Measurements from ENCODE around the gene GINS1. TPM values are rescaled to one million over a fixed set of nuclear protein-coding genes. Genes with fewer than 3 reads are reported as not detected.

Gene GINS1
- total and polyA plus RNA-seq, 12 donors: 0.30 to 7.0 (median 1.2) TPM

- WGBS, 4 donors: 1 to 6% (median 3%) methylated on average over 6 to 91 of the region's 91 CpGs
- intact Hi-C loops (cut with DNase I): loop anchor here (10.0 kb wide), 4 partner anchors 96 to 326 kb away; no protein-coding TSS in a partner anchor
- Histone ChIP-seq H3K27ac (peak within 1 kb of the TSS in 4 of 5 donors; percentile 85 to 94 (median 86)), H3K27me3 (no peaks in the 10 kb centered on the region), H3K4me3 (peak within 1 kb of the TSS; percentile 57 to 88 (median 73)), H3K9me3 (replicated peaks in 1 of 3) (no peaks in the 10 kb centered on the region), H3K4me1 (replicated peaks in 1 of 2) (peaks cover 5 to 7% of the 10 kb centered on the region in 2 donors), H3K36me3 (replicated peaks in 1 of 2) (no peaks in the 10 kb centered on the region)
- no peak for TF ChIP-seq CTCF (IDR thresholded peaks at IDR 0.05)
- TF ChIP-seq POLR2A (IDR thresholded peaks at IDR 0.05): peak; percentile 52 to 93
- peak; percentile 95 to 98 (median 97) for DNase-seq
Observed at GRCh38 chr20:25390538-25391528, 16.6 kb upstream of the GINS1 start, which contains the start of gene ABHD12. Gene ABHD12, minus strand, starts transcription at chr20:25390835. Its CDS starts 132 bp downstream, at chr20:25390703.

GRCh38 chr20:25394276-25394675 is 13.2 kb upstream of the GINS1 start:
- no peaks in the 10 kb centered on the region for H3K27me3 ChIP-seq
- H3K27ac ChIP-seq: no peak overlapping the region
- no peak for DNase-seq
- no peak for TF ChIP-seq POLR2A (IDR thresholded peaks at IDR 0.05)
- TF ChIP-seq CTCF (IDR thresholded peaks at IDR 0.05): no peak
- H3K9me3 ChIP-seq (replicated peaks in 1 of 3): no peaks in the 10 kb centered on the region
- no peaks in the 10 kb centered on the region for H3K36me3 ChIP-seq (replicated peaks in 1 of 2)
- intact Hi-C loops (cut with DNase I): loop anchor here (10.0 kb wide), 4 partner anchors 99 to 329 kb away; no protein-coding TSS in a partner anchor
- H3K4me1 ChIP-seq (replicated peaks in 1 of 2): peaks cover 4% of the 10 kb centered on the region in 2 donors
- no peak overlapping the region for H3K4me3 ChIP-seq
- 62 to 74% (median 66%) methylated on average over 4 to 5 of the region's 5 CpGs for WGBS, 4 donors

- Histone ChIP-seq H3K36me3 (replicated peaks in 1 of 2) (no peaks in the 10 kb centered on the region), H3K9me3 (replicated peaks in 1 of 3) (no peaks in the 10 kb centered on the region), H3K27me3 (no peaks in the 10 kb centered on the region), H3K4me1 (replicated peaks in 1 of 2) (no peaks in the 10 kb centered on the region), H3K27ac (no peak overlapping the region), H3K4me3 (no peak overlapping the region)
- WGBS, 4 donors: 86 to 95% (median 91%) methylated on average over 6 of the region's 6 CpGs
- intact Hi-C loops (cut with DNase I): loop anchor here (5.0 to 10.0 kb wide), 6 partner anchors 98 to 403 kb away; partner anchors contain the start of gene APMAP (in 1 of the 2)
- TF ChIP-seq POLR2A (IDR thresholded peaks at IDR 0.05) (no peak), CTCF (IDR thresholded peaks at IDR 0.05) (no peak)
- DNase-seq: no peak
Observed at GRCh38 chr20:25394996-25395395, 12.5 kb upstream of the GINS1 start.

GRCh38 chr20:25397096-25397495 is 10.4 kb upstream of the GINS1 start:
- H3K27ac ChIP-seq: no peak overlapping the region
- no peaks in the 10 kb centered on the region for H3K27me3 ChIP-seq
- H3K4me3 ChIP-seq: no peak overlapping the region
- TF ChIP-seq CTCF (IDR thresholded peaks at IDR 0.05) (no peak), POLR2A (IDR thresholded peaks at IDR 0.05) (no peak)
- H3K4me1 ChIP-seq (replicated peaks in 1 of 2): no peaks in the 10 kb centered on the region
- H3K9me3 ChIP-seq (replicated peaks in 1 of 3): no peaks in the 10 kb centered on the region
- no peaks in the 10 kb centered on the region for H3K36me3 ChIP-seq (replicated peaks in 1 of 2)
- WGBS, 4 donors: 74 to 89% (median 80%) methylated on average over 6 of the region's 6 CpGs
- no peak for DNase-seq
- intact Hi-C loops (cut with DNase I): loop anchor here (5.0 to 10.0 kb wide), 6 partner anchors 100 to 405 kb away; partner anchors contain the start of gene APMAP (in 1 of the 2)
